ENCODE measurements around the gene NDUFA7. TPM values are rescaled to one million over a fixed set of nuclear protein-coding genes. Genes with fewer than 3 reads are reported as not detected.

Gene NDUFA7
- total and polyA plus RNA-seq, 2 donors (not counting 1 experiment from before 2014, with no cell fraction given), result 20.9 to 33.7 TPM

DNA sequence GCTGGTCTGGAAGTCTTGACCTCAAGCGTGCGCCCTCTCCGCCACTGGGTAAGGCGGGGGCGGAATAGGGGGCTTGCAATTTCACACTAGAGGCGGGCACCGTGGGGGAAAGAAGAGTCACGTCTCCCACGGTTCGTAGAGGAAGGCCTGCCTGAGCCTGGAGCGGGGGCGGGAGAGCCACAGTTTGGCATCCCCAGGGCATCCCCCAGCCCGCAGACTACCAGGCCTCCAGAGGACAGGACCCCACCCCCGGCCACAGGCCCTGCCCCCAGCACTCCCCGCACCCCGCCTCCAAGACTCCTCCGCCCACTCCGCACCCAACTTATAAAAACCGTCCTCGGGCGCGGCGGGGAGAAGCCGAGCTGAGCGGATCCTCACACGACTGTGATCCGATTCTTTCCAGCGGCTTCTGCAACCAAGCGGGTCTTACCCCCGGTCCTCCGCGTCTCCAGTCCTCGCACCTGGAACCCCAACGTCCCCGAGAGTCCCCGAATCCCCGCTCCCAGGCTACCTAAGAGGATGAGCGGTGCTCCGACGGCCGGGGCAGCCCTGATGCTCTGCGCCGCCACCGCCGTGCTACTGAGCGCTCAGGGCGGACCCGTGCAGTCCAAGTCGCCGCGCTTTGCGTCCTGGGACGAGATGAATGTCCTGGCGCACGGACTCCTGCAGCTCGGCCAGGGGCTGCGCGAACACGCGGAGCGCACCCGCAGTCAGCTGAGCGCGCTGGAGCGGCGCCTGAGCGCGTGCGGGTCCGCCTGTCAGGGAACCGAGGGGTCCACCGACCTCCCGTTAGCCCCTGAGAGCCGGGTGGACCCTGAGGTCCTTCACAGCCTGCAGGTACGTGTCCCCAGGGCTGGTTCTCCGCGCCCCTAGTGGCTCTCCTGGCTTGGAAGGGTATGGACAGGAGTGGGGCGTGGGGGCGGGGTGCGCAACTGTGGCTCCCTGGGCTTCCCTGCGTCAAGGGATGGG is 42.9 kb upstream of the NDUFA7 start, which contains the start of gene ANGPTL4:
ANGPTL4 (plus strand) TSS at position 353 of the 969 bp plus-strand sequence; CDS start at position 520, 167 bp downstream.
- no peaks in the 10 kb centered on the region for H3K9me3 ChIP-seq (ENCODE audit: control insufficient read depth, insufficient read depth, low read depth, low read length)
- H3K4me2 ChIP-seq (ENCODE audit: extremely low read depth, insufficient read depth, low read length), result peak within 1 kb of the TSS; percentile 69
- H3K36me3 ChIP-seq (ENCODE audit: control insufficient read depth, insufficient read depth, low read length), result no peaks in the 10 kb centered on the region
- peak within 1 kb of the TSS; percentile 52 to 73 (median 60) for H3K4me3 ChIP-seq (replicated peaks in 1 of 4; ENCODE audit: control extremely low read depth in 1 of 4, insufficient read depth in 1 of 4, low read depth in 3 of 4, low read length in 4 of 4)
- no peaks in the 10 kb centered on the region for H4K20me1 ChIP-seq (ENCODE audit: control insufficient read depth, extremely low read depth, insufficient read depth, low read length)
- H3K4me1 ChIP-seq (ENCODE audit: control insufficient read depth, extremely low read depth, insufficient read depth, low read length), result peaks cover 25% of the 10 kb centered on the region
- TF ChIP-seq EZH2 (IDR thresholded peaks at IDR 0.05; ENCODE audit: low read length, missing control alignments), result no peak
- peak in 1 of 2 donors; percentile 13 for TF ChIP-seq CTCF (conservative IDR thresholded peaks at IDR 0.05 in 1 of 2, IDR thresholded peaks at IDR 0.05 in 1 of 2; ENCODE audit: low read depth in 1 of 2, low read length in 2 of 2)
- H3K9ac ChIP-seq (ENCODE audit: insufficient read depth, low read length), result peak within 1 kb of the TSS; percentile 77
- H3K27me3 ChIP-seq (ENCODE audit: control insufficient read depth, insufficient read depth, low read length), result no peaks in the 10 kb centered on the region
- peak within 1 kb of the TSS; percentile 79 for H3K27ac ChIP-seq (ENCODE audit: insufficient read depth, low read length)
- DNase-seq (ENCODE audit: low read depth in 2 of 2), result peak; percentile 50 to 71
- no peaks in the 10 kb centered on the region for H3K79me2 ChIP-seq (ENCODE audit: control insufficient read depth, insufficient read depth, low read length)
- peak within 1 kb of the TSS; percentile 32 for H2AFZ ChIP-seq (ENCODE audit: low read length)

DNA sequence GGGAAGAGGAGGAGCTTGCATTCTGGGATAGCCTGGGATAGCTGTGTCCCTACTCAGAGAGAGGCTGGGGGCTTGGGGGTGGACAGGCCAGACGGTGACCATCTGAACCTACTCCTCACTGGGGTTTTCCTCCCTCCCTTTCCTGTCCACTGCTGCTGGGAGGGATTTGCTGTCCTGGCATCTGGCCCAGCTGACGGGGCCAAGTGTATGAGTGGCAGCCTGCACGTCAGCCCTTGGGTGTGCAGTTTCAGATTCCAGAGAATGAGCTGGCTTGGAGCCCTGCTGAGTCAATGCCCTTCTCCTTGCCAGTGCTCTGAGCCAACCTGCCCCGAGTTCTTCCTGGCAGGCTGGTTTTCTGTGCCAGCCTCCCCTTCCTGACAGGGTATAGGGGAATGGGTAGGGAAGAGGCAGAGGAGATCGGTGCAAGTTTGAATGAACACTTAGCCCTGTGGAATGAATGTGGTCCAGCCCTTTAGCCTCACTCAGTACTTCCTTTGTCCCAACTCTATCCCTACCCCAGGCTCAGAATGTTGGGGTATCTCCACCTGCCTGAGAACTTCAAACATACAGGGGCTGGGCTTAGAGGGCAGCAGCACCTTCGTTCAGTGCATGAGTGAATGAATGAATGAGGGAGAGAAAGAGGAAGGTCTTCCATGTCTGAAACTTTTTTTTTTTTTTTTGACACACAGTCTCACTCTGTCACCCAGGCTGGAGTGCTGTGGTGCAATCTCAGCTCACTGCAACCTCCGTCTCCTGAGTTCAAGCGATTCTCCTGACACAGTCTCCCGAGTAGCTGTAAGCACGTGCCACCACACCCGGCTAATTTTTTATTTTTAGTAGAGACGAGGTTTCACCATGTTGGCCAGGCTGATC is 41.0 kb upstream of the NDUFA7 start:
- H4K20me1 ChIP-seq (ENCODE audit: control insufficient read depth, extremely low read depth, insufficient read depth, low read length), result no peaks in the 10 kb centered on the region
- no peaks in the 10 kb centered on the region for H3K79me2 ChIP-seq (ENCODE audit: control insufficient read depth, insufficient read depth, low read length)
- no peaks in the 10 kb centered on the region for H3K36me3 ChIP-seq (ENCODE audit: control insufficient read depth, insufficient read depth, low read length)
- TF ChIP-seq EZH2 (IDR thresholded peaks at IDR 0.05; ENCODE audit: low read length, missing control alignments) (no peak), CTCF (conservative IDR thresholded peaks at IDR 0.05 in 1 of 2, IDR thresholded peaks at IDR 0.05 in 1 of 2; ENCODE audit: low read depth in 1 of 2, low read length in 2 of 2) (no peak)
- H3K27me3 ChIP-seq (ENCODE audit: control insufficient read depth, insufficient read depth, low read length), result no peaks in the 10 kb centered on the region
- H2AFZ ChIP-seq (ENCODE audit: low read length), result no peak overlapping the region
- H3K9me3 ChIP-seq (ENCODE audit: control insufficient read depth, insufficient read depth, low read depth, low read length), result no peaks in the 10 kb centered on the region
- H3K9ac ChIP-seq (ENCODE audit: insufficient read depth, low read length), result no peak overlapping the region
- H3K4me3 ChIP-seq (replicated peaks in 1 of 4; ENCODE audit: control extremely low read depth in 1 of 4, insufficient read depth in 1 of 4, low read depth in 3 of 4, low read length in 4 of 4), result no peak overlapping the region
- DNase-seq (ENCODE audit: low read depth in 2 of 2), result peak; percentile 96 to 98
- H3K27ac ChIP-seq (ENCODE audit: insufficient read depth, low read length), result peak overlapping the region; percentile 81
- H3K4me2 ChIP-seq (ENCODE audit: extremely low read depth, insufficient read depth, low read length), result peak overlapping the region; percentile 20
- peaks cover 15% of the 10 kb centered on the region for H3K4me1 ChIP-seq (ENCODE audit: control insufficient read depth, extremely low read depth, insufficient read depth, low read length)

GRCh38 chr19:8360196-8360595 is 39.0 kb upstream of the NDUFA7 start:
- no peaks in the 10 kb centered on the region for H3K27me3 ChIP-seq (ENCODE audit: control insufficient read depth, insufficient read depth, low read length)
- peaks cover 16% of the 10 kb centered on the region for H3K4me1 ChIP-seq (ENCODE audit: control insufficient read depth, extremely low read depth, insufficient read depth, low read length)
- no peaks in the 10 kb centered on the region for H4K20me1 ChIP-seq (ENCODE audit: control insufficient read depth, extremely low read depth, insufficient read depth, low read length)
- no peak overlapping the region for H3K4me2 ChIP-seq (ENCODE audit: extremely low read depth, insufficient read depth, low read length)
- no peak overlapping the region for H3K27ac ChIP-seq (ENCODE audit: insufficient read depth, low read length)
- H3K4me3 ChIP-seq (replicated peaks in 1 of 4; ENCODE audit: control extremely low read depth in 1 of 4, insufficient read depth in 1 of 4, low read depth in 3 of 4, low read length in 4 of 4), result no peak overlapping the region
- no peaks in the 10 kb centered on the region for H3K36me3 ChIP-seq (ENCODE audit: control insufficient read depth, insufficient read depth, low read length)
- H3K9me3 ChIP-seq (ENCODE audit: control insufficient read depth, insufficient read depth, low read depth, low read length), result no peaks in the 10 kb centered on the region
- TF ChIP-seq EZH2 (IDR thresholded peaks at IDR 0.05; ENCODE audit: low read length, missing control alignments) (no peak), CTCF (conservative IDR thresholded peaks at IDR 0.05 in 1 of 2, IDR thresholded peaks at IDR 0.05 in 1 of 2; ENCODE audit: low read depth in 1 of 2, low read length in 2 of 2) (no peak)
- no peaks in the 10 kb centered on the region for H3K79me2 ChIP-seq (ENCODE audit: control insufficient read depth, insufficient read depth, low read length)
- DNase-seq (ENCODE audit: low read depth in 2 of 2), result no peak
- H3K9ac ChIP-seq (ENCODE audit: insufficient read depth, low read length), result no peak overlapping the region
- H2AFZ ChIP-seq (ENCODE audit: low read length), result no peak overlapping the region

Measured in fibroblast of lung (primary cell).